Muscle of arm (tissue), 14 donors: ENCODE results near the gene NCAM2. TPM values are rescaled to one million over a fixed set of nuclear protein-coding genes. Genes with fewer than 3 reads are reported as not detected.
A peak's percentile ranks its signal among the peaks of the same experiment; 100 is the strongest.

ENCODE experiments used
- DNase-seq: peaks from one replicate; pipeline ENCODE4 v3.0.0-alpha.2; 2013
- long read RNA-seq, 11 donors: transcript quantifications; one replicate each; lab custom pipeline, GENCODE V29; 2026
- polyA plus RNA-seq, 12 donors: library from polyadenylated mRNA; unstranded; fragments of 120-200 nt; gene quantifications; one replicate each; pipeline ENCODE4 v1.2.1, GENCODE V29; 2013; ENCODE audit not compliant: insufficient read length in 12 of 12

NCAM2 gene
- polyA plus RNA-seq = 10 to 100 TPM in 2 of 12 donors, 1 to 10 TPM in 9, not detected in 1; 3.9 to 27.5 (median 6.9) TPM
- long read RNA-seq, donor 1, full-length matches to known transcripts = 1 of 1 reads
- long read RNA-seq, donor 1, partial matches to known transcripts = 0 of 1 reads
- long read RNA-seq, donor 1, other reads (novel, unspliced or antisense) = 0 of 1 reads
- long read RNA-seq, donor 2, full-length matches to known transcripts = 2 of 2 reads
- long read RNA-seq, donor 2, partial matches to known transcripts = 0 of 2 reads
- long read RNA-seq, donor 2, other reads (novel, unspliced or antisense) = 0 of 2 reads
- long read RNA-seq, donor 3 = 0 reads
- long read RNA-seq, donor 4 = 0 reads
- long read RNA-seq, donor 5 = 0 reads
- long read RNA-seq, donor 6 = 0 reads
- long read RNA-seq, donor 7 = 0 reads
- long read RNA-seq, donor 8 = 0 reads
- long read RNA-seq, donor 9 = 0 reads
- long read RNA-seq, donor 10 = 0 reads
- long read RNA-seq, donor 11, full-length matches to known transcripts = 1 of 1 reads
- long read RNA-seq, donor 11, partial matches to known transcripts = 0 of 1 reads
- long read RNA-seq, donor 11, other reads (novel, unspliced or antisense) = 0 of 1 reads

DNA sequence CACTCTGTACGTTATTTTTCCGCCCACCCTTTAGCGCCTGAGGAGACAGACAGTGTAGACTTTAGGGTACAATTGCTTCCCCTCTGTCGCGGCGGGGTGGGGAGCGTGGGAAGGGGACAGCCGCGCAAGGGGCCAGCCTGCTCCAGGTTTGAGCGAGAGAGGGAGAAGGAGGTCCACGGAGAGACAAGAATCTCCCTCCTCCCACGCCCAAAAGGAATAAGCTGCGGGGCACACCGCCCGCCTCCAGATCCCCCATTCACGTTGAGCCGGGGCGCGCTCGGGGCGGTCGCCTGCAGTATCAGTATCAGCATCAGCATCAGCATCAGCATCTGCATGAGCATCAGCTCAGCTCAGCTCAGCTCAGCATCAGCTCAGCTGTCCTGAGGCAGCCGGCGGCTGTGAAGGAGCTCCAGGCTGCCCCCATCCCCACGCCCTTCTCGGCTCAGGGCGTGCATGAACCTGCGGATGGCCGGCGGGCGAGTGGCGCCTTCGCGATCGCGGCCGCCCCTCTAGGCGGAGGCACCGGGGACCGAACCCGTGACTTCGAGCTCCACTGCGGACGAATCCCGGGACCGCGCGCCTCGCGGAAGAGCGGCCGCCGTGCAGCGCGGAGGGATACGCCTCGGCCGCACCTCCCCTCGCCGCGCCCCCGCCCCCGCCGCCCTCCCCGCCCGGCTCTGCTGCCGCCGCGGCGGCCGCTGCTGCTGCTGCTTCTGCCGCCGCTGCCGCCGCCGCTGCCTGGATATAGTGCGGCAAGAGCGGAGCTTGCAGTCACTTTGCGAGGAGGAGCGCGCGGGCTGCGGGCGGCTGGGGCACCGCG is at the start of gene NCAM2:
TSS of gene NCAM2 (plus strand) at position 774 of the 820 bp plus-strand sequence.
- peak; percentile 75 for DNase-seq

DNA sequence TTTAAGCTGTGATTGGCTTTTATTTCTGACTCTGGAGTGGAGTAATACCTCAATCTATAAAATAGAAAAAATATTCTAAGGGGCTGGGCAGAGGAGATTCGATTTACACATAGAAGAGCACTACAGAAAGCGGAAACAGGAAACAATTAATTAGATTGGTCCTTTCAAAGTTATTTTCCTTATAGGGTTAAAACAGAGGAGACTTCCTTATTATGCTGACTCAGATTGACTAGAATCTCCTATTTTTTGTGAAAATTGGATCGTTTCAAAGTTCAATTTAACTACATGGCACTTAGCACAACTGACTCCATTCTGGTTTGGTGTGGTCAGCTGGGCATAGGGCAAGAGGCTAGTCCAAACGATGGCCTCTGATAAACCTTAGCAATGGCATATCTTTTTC is 48.3 kb upstream of the NCAM2 start:
- no peak for DNase-seq

DNA sequence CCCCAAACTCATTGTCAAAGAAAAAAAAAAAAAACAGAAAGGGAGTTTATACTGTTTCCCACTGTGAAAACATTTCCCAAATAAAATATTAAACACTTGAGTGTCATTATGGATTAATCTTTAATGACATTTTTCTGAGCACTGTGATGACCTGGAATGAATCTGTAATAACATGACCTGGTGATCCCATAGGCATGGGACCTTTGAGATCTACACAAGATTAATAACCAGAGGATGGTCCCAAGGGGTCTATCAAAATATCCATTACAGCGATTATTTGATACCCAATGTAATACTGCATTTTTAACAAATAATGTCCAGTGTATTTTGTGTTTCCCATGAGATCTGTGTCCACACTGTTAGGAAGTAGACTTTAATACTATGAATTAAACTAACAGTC is 32.4 kb upstream of the NCAM2 start:
- DNase-seq = no peak

DNA sequence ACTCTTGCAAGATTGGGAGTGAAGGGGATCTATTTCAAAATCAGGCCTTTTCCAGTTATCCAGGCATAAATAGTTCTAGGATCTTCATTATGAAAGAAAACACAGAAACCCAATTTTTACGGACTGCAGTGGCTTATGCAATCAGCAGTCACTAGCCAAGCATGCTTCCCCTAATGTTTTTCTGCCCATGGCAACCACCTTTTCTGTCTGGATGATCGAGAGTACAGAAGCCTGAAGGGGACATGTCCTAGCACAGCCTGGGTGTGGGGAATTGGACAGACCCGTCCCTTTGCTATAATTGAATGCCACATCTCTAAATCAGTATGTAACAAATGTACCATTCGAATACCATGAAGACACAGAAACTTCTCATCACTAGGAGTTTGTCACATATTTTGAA is 29.8 kb upstream of the NCAM2 start:
- DNase-seq = no peak

DNA sequence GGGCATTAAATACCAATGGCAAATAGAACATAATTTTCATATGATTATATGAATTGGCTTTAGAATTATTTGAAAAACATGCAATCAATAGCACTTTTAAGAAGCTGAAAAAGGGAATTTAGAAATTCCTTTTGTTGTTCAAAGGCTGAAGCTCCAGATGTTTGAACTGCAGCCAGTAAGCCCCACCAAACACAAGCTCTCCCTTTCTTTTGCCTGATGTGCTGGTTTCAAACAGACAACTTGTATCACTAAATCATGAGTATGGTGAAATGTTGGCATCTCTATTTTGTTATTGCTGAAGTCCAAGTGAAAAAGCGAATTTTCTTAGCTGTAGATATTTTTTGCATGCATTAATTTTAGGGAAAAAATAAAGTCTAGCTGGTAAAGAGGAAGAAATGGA is 27.5 kb upstream of the NCAM2 start:
- peak; percentile 6 for DNase-seq

DNA sequence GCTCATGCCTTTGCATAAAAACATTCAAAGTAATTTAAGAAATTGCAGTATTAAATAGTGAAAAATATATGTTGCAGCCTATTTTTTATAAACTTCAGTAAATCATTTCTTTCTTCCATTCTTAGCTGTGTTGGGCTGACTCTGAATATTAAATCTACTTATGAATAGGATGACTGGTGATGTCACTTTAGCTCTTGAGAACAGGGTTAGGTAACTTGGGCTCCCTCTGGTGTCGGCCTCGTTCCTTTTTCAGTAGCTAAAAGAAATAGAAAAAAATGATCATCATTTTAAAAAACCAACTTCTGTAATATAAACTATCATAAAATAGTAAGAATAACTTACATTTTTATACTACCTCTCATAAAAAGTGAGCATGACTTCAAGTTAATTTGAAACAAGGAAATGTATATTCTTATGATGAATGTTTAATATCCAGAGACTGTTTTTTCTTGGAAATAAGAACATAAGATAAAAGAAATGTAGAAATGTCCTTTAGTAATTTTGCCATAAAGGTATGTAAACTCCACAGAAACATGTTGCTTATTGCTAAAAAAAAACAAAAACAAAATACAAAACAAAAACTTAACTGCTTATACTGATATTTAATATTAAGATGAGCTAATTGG is 26.8 kb upstream of the NCAM2 start:
- peak; percentile 66 for DNase-seq

DNA sequence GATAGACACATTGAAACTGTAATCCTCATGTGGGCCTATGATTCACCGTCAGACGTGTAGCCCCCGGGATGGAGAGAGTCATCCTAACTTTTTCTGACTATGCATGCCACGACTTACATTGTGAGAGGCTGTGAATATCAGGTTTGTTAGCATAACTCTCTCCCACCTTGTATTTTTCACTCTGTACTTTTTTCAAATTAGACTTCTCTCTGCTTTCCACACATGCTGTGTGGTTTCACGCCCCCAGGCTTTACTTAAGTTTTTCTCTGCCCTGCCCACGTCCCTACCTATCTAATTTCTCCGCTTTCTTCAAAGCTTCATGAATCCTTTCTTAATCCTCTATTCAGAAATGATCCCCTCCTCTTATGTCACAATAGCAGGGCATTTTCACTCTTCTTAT is 3.4 kb upstream of the NCAM2 start:
- no peak for DNase-seq

DNA sequence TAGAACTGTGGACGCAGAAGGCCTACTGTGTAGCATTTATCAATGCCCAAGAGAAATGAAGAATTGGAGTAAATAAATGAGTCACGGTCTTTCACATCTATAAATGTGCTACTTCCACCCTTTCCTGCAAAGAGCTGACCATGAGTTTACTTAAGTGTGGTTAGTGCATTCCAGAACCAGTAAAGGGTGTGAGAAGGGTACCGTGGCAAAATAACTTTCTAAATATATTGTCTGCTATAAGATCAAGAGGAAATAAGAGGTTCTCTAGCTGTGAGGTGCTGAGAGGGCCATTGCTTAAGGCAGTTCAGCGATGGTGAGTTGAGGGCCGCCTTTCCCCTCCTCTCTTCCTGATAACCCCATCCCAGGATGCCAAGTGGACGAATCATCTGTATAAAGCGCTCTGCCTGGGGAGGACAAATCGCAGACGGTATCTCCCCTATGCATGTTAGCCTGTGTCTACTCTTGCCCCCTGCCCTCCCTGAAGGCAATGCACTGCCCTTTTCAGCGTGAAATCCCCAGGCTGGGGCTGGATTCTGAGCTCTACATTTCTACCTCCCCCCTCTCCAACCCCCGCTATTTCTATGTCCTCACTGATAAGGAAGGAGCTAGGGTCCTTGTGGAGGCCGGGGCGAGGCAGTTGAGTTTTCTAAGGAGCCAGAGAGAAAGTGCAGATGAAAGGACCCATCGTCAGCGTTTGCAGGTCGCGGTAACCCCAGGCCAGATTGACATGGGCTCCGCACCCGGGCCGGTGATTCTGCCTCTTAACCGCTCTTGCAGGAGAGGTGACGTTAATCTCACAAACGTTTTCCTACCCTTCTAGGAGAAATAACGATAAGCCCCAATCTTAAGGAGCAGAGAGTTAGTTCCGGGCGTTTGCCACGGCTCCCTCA is 1.5 kb upstream of the NCAM2 start:
- no peak for DNase-seq

DNA sequence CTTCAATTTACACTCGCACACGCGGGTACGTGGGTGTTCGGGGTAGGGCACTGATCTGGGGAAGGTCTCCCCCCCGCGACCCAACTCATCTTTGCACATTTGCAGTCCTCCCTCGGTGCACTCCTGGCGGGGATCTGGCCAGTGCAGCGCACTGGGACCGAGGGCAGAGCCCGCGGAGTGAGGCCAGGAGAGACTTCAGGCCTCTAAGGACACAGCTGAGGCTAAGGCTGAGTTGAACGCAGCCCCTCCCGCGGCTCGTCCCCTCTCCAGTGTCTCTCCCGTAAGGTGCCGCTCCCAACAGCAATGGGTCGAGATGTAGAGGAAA is 936 bp upstream of the NCAM2 start:
- peak; percentile 6 for DNase-seq

DNA sequence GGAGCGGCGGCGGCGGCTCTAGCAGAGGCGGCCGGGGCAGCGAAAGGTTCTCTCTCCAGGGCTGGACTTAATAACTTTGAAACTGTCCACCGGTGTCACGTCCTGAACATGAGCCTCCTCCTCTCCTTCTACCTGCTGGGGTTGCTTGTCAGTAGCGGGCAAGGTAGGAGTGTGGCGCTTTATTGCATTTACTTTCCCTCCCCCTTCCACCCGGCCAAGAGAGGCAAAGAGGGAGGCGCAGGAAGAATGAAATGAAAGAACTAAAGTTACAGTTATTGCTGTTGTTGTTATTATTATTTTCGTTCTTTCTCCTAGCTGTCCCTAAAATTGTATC is 214 bp downstream of the NCAM2 start:
- DNase-seq = peak; percentile 36

DNA sequence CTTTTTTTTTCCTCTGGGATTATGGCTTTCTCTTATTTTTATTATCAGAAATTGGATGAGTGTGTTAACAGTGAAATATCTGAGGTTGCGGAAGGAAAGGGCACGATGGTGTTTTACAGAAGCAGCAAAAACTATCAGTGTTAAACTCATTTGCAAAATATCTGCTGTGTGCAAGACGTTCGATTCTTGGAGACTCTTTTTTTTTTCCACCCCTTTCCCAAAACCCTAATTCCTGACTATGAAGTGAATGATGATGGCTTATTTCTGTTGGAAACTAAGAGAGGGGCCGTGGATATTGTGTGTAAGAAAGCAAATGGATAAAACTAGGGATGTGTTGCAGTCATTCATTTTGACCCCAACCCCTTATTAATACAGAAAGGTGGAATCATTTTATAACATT is 677 bp downstream of the NCAM2 start:
- DNase-seq = no peak

DNA sequence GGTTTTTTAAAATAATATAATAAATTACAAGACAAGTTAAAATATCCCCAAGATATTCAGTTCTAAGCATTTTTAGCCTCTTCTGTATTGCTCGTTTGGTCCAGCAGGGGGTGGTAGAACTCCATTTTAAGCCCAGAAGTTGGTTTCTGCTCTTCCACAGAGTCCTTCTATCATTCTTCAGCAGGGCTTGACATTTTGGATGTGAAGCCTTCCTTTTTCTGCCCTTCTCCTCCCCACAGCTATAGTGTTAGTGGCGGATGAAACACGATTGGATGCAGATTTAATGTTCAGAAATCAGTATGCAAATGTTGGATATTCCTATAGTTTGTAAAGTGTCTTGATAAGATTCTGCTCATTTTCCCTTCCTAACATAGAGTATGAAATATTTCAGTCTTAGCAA is 1.4 kb downstream of the NCAM2 start:
- peak; percentile 71 for DNase-seq

DNA sequence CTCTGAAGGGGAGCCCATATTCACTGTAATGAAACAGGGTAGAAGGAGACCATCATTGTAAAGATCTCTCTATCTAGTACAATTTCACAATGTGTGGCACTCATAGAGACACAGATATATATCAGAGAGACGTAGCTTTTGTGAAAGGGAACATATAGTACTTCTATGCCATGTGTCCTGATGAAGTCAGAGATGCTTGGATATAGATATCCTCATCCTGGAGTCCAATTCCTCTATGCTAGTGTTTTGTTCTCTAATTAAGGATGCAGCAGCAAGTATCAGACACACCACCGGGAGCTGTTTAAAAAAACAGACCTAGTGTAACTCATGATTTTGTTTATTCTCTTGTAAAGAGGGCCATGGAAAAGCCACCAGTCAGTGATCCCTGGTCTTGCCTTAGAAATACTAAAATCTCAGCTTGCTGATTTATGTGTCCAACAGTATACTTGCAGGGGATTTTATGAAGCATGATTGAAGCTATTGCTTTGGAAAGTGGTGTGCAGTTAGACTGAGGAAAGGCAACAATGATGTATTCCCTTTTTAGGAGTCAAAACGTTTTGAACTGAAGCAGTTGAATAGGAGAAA is 2.5 kb downstream of the NCAM2 start:
- DNase-seq = no peak

DNA sequence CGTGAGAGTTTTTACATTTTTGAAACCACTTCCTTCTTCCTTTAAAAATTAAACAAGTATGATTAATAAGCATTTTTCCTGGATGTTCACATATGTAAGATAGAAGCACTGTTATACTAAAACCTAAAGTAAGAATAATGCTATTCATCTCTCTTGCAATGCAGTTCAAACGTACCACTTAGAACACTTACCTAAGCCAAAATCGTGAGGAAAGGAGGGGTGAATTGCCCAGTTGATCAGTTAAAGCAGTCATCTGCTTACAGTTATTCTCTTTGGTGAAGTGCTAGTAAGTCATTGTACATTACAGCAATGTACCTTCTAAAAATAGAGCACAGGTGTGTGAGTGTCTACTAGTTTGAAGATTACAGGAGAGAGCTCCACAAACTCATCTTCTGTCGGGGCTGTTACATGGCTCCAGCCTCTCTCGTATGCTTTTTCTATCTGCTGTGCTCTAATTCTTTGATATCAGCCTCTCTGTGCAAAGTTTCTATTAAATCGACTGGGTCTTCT is 3.4 kb downstream of the NCAM2 start:
- no peak for DNase-seq

DNA sequence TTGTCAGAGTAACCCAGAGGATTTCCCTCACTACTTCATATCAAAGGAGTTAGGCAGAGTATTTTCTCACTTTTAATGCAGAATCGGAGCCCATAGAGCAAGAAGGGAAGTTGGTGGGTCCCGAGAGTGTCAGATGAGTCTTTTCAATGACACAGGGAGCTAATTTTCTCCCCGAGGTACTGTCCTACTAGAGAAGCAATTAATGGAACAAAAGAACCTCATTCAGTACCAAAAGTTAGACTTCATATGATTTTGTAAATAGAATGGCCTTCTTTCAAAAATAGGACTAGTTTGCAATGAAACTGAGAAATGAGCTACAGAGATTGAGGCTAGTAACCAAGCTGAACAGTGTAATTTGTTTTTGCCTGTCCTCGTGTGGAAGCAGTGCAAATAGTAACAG is 3.9 kb downstream of the NCAM2 start:
- DNase-seq = no peak

DNA sequence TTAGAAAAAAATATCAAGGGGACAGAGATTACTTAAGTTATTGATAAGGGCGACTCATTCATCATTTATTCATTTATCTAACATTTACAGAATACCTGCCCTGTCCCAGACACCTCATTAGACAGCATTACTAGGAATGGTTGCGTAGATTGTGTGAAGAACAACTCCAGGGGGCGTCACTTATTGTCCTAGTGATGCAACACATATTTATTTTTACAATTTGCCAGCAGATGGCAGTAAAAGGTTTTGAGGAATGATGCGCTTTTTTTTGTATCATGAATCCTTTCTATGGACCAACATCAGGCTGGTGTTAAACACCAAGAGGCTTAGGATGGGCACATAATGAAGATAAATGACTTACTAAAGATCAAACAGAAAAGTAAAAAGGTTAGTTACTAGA is 5.5 kb downstream of the NCAM2 start:
- no peak for DNase-seq

DNA sequence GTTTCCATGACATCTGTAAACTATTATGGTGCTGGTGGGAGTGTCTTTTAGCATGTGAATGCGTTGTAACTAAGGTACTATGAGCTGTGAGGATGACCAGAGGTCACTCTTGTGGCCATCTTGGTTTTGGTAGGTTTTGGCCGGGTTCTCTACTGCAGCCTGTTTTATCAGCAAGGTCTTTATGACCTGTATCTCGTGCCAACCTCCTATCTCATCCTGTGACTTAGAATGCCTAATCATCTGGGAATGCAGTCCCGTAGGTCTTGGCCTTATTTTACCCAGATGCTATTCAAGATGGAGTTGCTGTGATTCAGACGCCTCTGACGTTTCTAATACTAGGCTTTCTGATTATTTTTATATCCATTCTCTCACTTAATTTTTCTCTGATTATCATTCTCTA is 9.4 kb downstream of the NCAM2 start:
- no peak for DNase-seq

DNA sequence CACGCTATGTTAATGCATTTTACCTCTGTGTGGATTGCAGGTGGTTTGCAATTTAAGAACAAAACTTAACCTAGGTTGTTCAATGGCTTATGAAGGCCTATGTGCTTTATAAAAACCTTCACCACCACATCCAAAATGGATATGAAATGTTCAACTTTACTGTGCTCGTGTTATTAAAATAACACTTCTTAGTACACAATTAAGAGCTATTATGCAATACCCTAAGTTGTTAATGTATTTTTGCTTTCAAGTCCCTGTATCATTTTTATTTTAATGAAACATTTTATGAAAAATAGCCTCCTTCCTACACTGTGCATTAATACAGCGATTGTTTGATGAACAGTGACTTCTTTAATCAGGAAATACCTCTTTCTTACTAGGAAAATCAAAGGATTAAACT is 12.0 kb downstream of the NCAM2 start:
- no peak for DNase-seq

DNA sequence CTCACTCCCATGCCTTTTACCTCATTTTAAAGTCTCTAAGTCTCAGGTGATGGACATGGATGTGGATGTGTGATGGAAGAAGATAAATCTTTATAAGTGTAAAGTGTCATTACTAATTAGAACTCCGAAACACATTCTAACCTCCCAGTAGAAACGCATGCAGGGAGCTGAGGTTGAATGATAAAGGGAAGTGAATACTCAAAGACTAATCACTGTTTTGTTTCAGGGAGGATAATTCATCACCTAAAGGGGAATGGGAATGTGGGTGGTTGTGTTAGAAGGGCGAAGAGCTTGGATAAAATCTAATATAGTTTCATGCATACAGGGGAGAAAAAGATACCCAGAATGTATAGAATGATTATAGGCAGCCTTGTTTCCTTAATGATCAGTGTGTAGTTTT is 12.5 kb downstream of the NCAM2 start:
- no peak for DNase-seq

DNA sequence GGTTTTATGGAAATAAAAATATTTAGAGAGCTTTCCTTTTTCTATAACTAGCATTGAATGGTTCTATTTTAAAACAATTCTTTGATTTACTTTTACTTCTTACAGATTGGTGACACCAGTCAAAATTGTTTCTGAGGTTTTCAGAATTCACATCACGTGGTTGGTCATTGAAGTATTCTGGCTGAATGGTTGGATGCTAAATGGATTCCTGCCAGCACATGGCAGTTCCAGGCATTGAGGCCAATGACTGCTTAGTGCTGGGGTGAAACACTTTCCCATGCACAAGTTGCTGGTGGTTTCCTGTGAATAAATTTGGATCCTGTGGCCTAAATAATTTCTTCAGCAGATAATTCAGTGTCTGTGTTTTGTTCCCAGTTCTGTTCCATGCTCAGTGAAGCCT is 20.6 kb downstream of the NCAM2 start:
- no peak for DNase-seq

DNA sequence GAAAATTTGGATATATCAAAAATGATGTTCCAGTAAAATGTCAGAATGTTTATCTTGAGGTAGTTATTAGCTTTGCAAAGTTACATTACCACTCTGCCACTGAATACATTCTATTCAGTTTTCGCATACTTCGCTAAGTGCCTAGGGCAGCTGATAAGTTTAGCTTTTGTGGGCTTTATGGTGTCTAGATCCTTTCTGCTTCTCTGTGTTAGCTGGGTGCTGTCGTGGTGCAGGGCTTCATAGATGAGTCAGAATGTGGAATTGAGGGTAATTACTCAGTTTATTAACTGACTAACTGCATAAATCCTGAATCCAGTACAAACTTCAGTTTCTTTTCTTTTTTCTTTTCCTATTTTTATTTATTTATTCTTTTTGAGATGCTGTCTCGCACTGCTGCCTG is 21.5 kb downstream of the NCAM2 start:
- DNase-seq = no peak
